GM13977 (cell line): ENCODE results near the gene EXOSC2.

Experiments used
- DNase-seq: peaks from one replicate; pipeline ENCODE4 v3.0.0; 2012; ENCODE audit warnings: low spot score
- CTCF ChIP-seq: IDR thresholded peaks from 2 replicates; pipeline ENCODE4 v1.5.1; 2012; ENCODE audit warnings: mild to moderate bottlenecking, control low read depth; ENCODE audit not compliant: insufficient read depth; ENCODE audit errors: extremely low read depth, missing control alignments
- in situ Hi-C: fragments of 300-500 bp; cut with MboI; formaldehyde crosslinking; loops from one replicate; pipeline ENCODE4 v1.12.0; 2022; ENCODE audit warnings: low sequenced_read_pairs, low pct_unique_long_range_greater_than_20kb, mixed read lengths, inconsistent platforms; ENCODE audit not compliant: unreplicated experiment

Gene EXOSC2

GRCh38 chr9:130668196-130668595 lies 25.4 kb upstream of the EXOSC2 start:
- no peak for DNase-seq
- in situ Hi-C loops: no loop called here
- TF ChIP-seq CTCF: no peak

- no peak for TF ChIP-seq CTCF
- DNase-seq: no peak
- in situ Hi-C loops: no loop called here
These were observed 24.9 kb upstream of the EXOSC2 start for GRCh38 chr9:130668659-130669058.

- in situ Hi-C loops: no loop called here
- DNase-seq: no peak
- TF ChIP-seq CTCF: no peak
These were observed 23.6 kb upstream of the EXOSC2 start for GRCh38 chr9:130669965-130670364.

- TF ChIP-seq CTCF: no peak
- in situ Hi-C loops: no loop called here
- no peak for DNase-seq
These were observed 22.9 kb upstream of the EXOSC2 start for GRCh38 chr9:130670644-130671043.

GRCh38 chr9:130672466-130672865 lies 21.1 kb upstream of the EXOSC2 start:
- TF ChIP-seq CTCF: no peak
- DNase-seq: no peak
- in situ Hi-C loops: no loop called here

- no peak for TF ChIP-seq CTCF
- DNase-seq: no peak
- in situ Hi-C loops: no loop called here
These were observed 20.5 kb upstream of the EXOSC2 start for GRCh38 chr9:130672933-130673615.

- TF ChIP-seq CTCF: no peak
- in situ Hi-C loops: no loop called here
These were observed 18.2 kb upstream of the EXOSC2 start for GRCh38 chr9:130675396-130675795.

More at GRCh38 chr9:130675396-130675795, 18.2 kb upstream of the EXOSC2 start:
- DNase-seq: no peak
